ENCODE results near the gene ADGRE3. TPM values are rescaled to one million over a fixed set of nuclear protein-coding genes. Genes with fewer than 3 reads are reported as not detected.
"Not testable (repeated sequence)": the region's sequence is repeated elsewhere in the genome, so short reads cannot be mapped to it uniquely, and the experiment has no call there.

Gene ADGRE3
- total and polyA plus RNA-seq, 2 of the 8 experiments (the other 6 are each of a cell fraction or from before 2014, with no cell fraction given) = not detected

DNA sequence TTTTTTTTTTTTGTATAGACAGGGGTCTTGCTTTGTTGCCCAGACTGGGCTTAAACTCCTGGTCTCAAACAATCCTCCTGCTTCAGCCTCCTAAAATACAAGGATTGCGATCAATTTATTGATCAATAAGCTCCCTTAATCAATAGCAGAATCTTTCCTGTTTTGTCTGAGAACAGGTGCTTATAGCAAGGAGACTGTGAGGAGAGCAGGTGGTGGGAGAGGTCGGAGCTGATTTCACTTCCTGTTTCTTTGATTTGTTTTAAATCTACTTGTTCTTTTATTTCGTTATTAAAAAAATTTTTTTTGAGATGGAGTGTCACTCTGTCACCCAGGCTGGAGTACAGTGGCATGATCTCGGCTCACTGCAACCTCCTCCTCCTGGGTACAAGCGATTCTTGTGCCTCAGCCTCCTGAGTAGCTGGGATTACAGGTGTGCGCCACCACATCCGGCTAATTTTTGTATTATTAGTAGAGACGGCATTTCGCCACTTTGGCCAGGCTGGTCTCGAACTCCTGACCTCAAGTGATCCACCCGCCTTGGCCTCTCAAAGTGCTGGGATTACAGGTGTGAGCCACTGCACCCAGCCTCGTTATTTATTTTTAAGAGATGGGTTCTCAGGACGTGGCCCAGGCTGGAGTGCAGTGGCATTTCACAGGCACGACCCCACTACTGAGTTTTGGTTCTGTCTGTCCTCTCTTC, 61.1 kb downstream of the ADGRE3 start:
- POLR2A ChIA-PET (ENCODE audit: partially characterized antibody); H2BK12ac ChIP-seq (ENCODE audit: low read depth, low read length); H3K14ac ChIP-seq (ENCODE audit: insufficient read length); H2BK120ac ChIP-seq (replicated peaks; ENCODE audit: low read depth, low read length); H3K23ac ChIP-seq (ENCODE audit: insufficient read length); H4K91ac ChIP-seq (replicated peaks; ENCODE audit: insufficient read length, low read length); H3K18ac ChIP-seq (ENCODE audit: extremely low read depth, low read length); FAIRE-seq; H3K4me1 ChIP-seq (replicated peaks in 1 of 4; ENCODE audit: control insufficient read depth in 3 of 4, insufficient read depth in 4 of 4, low read length in 3 of 4); H3K9ac ChIP-seq (replicated peaks in 1 of 4; ENCODE audit: extremely low read depth in 1 of 4, low read depth in 3 of 4, low read length in 3 of 4); H4K20me1 ChIP-seq (replicated peaks in 1 of 2; ENCODE audit: control insufficient read depth in 1 of 2, insufficient read depth in 2 of 2, low read length in 2 of 2); H2AFZ ChIP-seq (ENCODE audit: low read length); H3K56ac ChIP-seq (replicated peaks; ENCODE audit: insufficient read length, low read depth, low read length); H4K8ac ChIP-seq (ENCODE audit: extremely low read depth, insufficient read depth, low read length); H3K4me2 ChIP-seq (ENCODE audit: insufficient read depth in 1 of 2, low read depth in 2 of 2, low read length in 2 of 2); H3K27me3 ChIP-seq (replicated peaks in 1 of 4; ENCODE audit: control insufficient read depth in 3 of 4, extremely low read depth in 1 of 4, insufficient read depth in 3 of 4, low read length in 3 of 4); H3K36me3 ChIP-seq (ENCODE audit: control insufficient read depth in 2 of 4, insufficient read depth in 4 of 4, low read length in 3 of 4); H3K79me2 ChIP-seq (ENCODE audit: control insufficient read depth in 1 of 2, insufficient read depth in 2 of 2, low read length in 2 of 2); DNase-seq (ENCODE audit: low read depth in 1 of 2, low spot score in 2 of 2); H2BK15ac ChIP-seq (ENCODE audit: low read length); H3K79me1 ChIP-seq (ENCODE audit: low read depth, low read length); H3K4ac ChIP-seq (replicated peaks; ENCODE audit: insufficient read length, low read depth, low read length); H2BK5ac ChIP-seq (ENCODE audit: low read depth, low read length); H3K27ac ChIP-seq (ENCODE audit: low read depth, low read length); H2BK20ac ChIP-seq (ENCODE audit: low read length); H2AK5ac ChIP-seq (ENCODE audit: low read depth, low read length); H3K4me3 ChIP-seq (ENCODE audit: extremely low read depth in 1 of 4, insufficient read depth in 2 of 4, low read depth in 3 of 4, low read length in 4 of 4); H3K23me2 ChIP-seq (ENCODE audit: low read depth, low read length); H4K5ac ChIP-seq (ENCODE audit: insufficient read length, low read depth, low read length): not testable (repeated sequence)
- H3K9me3 ChIP-seq (ENCODE audit: insufficient read depth in 2 of 2, low read depth in 1 of 2, low read length in 1 of 2) = peaks cover 42 to 58% of the 10 kb centered on the region in 2 experiments
- WGBS, 2 experiments (ENCODE audit: extremely low coverage in 1 of 2, insufficient coverage in 1 of 2, insufficient read length in 1 of 2, insufficient replicate concordance in 2 of 2, low coverage in 1 of 2, low lambda C conversion rate in 2 of 2, missing lambda C conversion rate in 1 of 2) = 76% methylated on average over 14 of the region's 14 CpGs; no CpG with 5 or more reads in 1 of the 2 experiments
- CTCF ChIA-PET (ENCODE audit: partially characterized antibody) = interaction anchor here (1.6 kb wide), 1 partner anchor 69 kb away, joined by 3 read pairs; no protein-coding TSS in a partner anchor
